HEK293 (cell line): ENCODE measurements around the gene LMCD1.

ENCODE experiments used
- EGR2 ChIP-seq: fragments of 450-650 bp; formaldehyde crosslinking; IDR thresholded peaks from 2 replicates; pipeline ENCODE4 v1.5.1; 2016; ENCODE audit warnings: low read depth, missing biosample characterization, missing genetic modification characterization
- HOXC10 ChIP-seq: sonication (generic); formaldehyde crosslinking; IDR thresholded peaks from 2 replicates; pipeline ENCODE4 v1.8.1; 2023; ENCODE audit warnings: mild to moderate bottlenecking, missing genetic modification reagents
- KLF7 ChIP-seq: fragments of 450-650 bp; formaldehyde crosslinking; IDR thresholded peaks from 2 replicates; pipeline ENCODE4 v1.5.1; 2016; ENCODE audit warnings: missing biosample characterization, missing genetic modification characterization, borderline replicate concordance
- KLF8 ChIP-seq: fragments of 450-650 bp; formaldehyde crosslinking; IDR thresholded peaks from 2 replicates; pipeline ENCODE4 v1.5.1; 2016; ENCODE audit warnings: missing biosample characterization, missing genetic modification characterization
- SCRT1 ChIP-seq: fragments of 450-650 bp; formaldehyde crosslinking; IDR thresholded peaks from 2 replicates; pipeline ENCODE4 v1.5.1; 2016; ENCODE audit warnings: missing biosample characterization, missing genetic modification characterization, borderline replicate concordance
- SP7 ChIP-seq: fragments of 450-650 bp; formaldehyde crosslinking; IDR thresholded peaks from 2 replicates; pipeline ENCODE4 v1.5.1; 2016; ENCODE audit warnings: missing biosample characterization, missing genetic modification characterization
- ZFP37 ChIP-seq: fragments of 450-650 bp; formaldehyde crosslinking; IDR thresholded peaks from 2 replicates; pipeline ENCODE4 v1.5.1; 2016; ENCODE audit warnings: missing biosample characterization, missing genetic modification characterization
- ZNF10 ChIP-seq: fragments of 450-650 bp; formaldehyde crosslinking; IDR thresholded peaks from 2 replicates; pipeline ENCODE4 v1.5.1; 2017; ENCODE audit warnings: missing biosample characterization, missing genetic modification characterization
- ZNF133 ChIP-seq: fragments of 450-650 bp; formaldehyde crosslinking; IDR thresholded peaks from 2 replicates; pipeline ENCODE4 v1.5.1; 2016; ENCODE audit warnings: missing biosample characterization, missing genetic modification characterization
- ZNF16 ChIP-seq: fragments of 450-650 bp; formaldehyde crosslinking; IDR thresholded peaks from 2 replicates; pipeline ENCODE4 v1.5.1; 2016; ENCODE audit warnings: low read depth, missing biosample characterization, missing genetic modification characterization
- ZNF202 ChIP-seq: fragments of 450-650 bp; formaldehyde crosslinking; IDR thresholded peaks from 2 replicates; pipeline ENCODE4 v1.5.1; 2016; ENCODE audit warnings: missing biosample characterization, missing genetic modification characterization, borderline replicate concordance
- ZNF292 ChIP-seq: fragments of 450-650 bp; formaldehyde crosslinking; IDR thresholded peaks from 2 replicates; pipeline ENCODE4 v1.5.1; 2016; ENCODE audit warnings: low read depth, missing biosample characterization, missing genetic modification characterization, borderline replicate concordance
- ZNF324 ChIP-seq: fragments of 450-650 bp; formaldehyde crosslinking; IDR thresholded peaks from 2 replicates; pipeline ENCODE4 v1.5.1; 2016; ENCODE audit warnings: missing biosample characterization, missing genetic modification characterization
- ZNF341 ChIP-seq: fragments of 450-650 bp; formaldehyde crosslinking; IDR thresholded peaks from 2 replicates; pipeline ENCODE4; 2016; ENCODE audit warnings: low read depth, missing biosample characterization, missing genetic modification characterization
- TF ChIP-seq, protein P1 (sequence below): fragments of 450-650 bp; formaldehyde crosslinking; IDR thresholded peaks from 2 replicates; pipeline ENCODE4 v1.5.1; 2016; ENCODE audit warnings: missing biosample characterization, missing genetic modification characterization
- TF ChIP-seq, protein P2 (sequence below): fragments of 450-650 bp; formaldehyde crosslinking; IDR thresholded peaks from 2 replicates; pipeline ENCODE4 v1.5.1; 2017; ENCODE audit warnings: missing biosample characterization, missing genetic modification characterization
- TF ChIP-seq, protein P3 (sequence below): fragments of 450-650 bp; formaldehyde crosslinking; IDR thresholded peaks from 2 replicates; pipeline ENCODE4 v1.5.1; 2016; ENCODE audit warnings: missing biosample characterization, missing genetic modification characterization
- TF ChIP-seq, protein P4 (sequence below): fragments of 450-650 bp; IDR thresholded peaks from 2 replicates; pipeline ENCODE4 v1.5.1; 2018; ENCODE audit warnings: missing biosample characterization, missing genetic modification characterization
- TF ChIP-seq, protein P5 (sequence below): sonication (generic); formaldehyde crosslinking; IDR thresholded peaks from 2 replicates; pipeline ENCODE4 v1.8.1; 2022; ENCODE audit warnings: mild to moderate bottlenecking, moderate library complexity, missing genetic modification reagents
- TF ChIP-seq, protein P6 (sequence below): fragments of 450-650 bp; formaldehyde crosslinking; IDR thresholded peaks from 2 replicates; pipeline ENCODE4 v1.5.1; 2016; ENCODE audit warnings: missing biosample characterization, missing genetic modification characterization, borderline replicate concordance
- TF ChIP-seq, protein P7 (sequence below): fragments of 450-650 bp; formaldehyde crosslinking; IDR thresholded peaks from 2 replicates; pipeline ENCODE4 v1.5.1; 2016; ENCODE audit warnings: missing biosample characterization, missing genetic modification characterization
- TF ChIP-seq, protein P8 (sequence below): fragments of 450-650 bp; formaldehyde crosslinking; IDR thresholded peaks from 2 replicates; pipeline ENCODE4 v1.5.1; 2016; ENCODE audit warnings: missing biosample characterization, missing genetic modification characterization

LMCD1 gene

DNA sequence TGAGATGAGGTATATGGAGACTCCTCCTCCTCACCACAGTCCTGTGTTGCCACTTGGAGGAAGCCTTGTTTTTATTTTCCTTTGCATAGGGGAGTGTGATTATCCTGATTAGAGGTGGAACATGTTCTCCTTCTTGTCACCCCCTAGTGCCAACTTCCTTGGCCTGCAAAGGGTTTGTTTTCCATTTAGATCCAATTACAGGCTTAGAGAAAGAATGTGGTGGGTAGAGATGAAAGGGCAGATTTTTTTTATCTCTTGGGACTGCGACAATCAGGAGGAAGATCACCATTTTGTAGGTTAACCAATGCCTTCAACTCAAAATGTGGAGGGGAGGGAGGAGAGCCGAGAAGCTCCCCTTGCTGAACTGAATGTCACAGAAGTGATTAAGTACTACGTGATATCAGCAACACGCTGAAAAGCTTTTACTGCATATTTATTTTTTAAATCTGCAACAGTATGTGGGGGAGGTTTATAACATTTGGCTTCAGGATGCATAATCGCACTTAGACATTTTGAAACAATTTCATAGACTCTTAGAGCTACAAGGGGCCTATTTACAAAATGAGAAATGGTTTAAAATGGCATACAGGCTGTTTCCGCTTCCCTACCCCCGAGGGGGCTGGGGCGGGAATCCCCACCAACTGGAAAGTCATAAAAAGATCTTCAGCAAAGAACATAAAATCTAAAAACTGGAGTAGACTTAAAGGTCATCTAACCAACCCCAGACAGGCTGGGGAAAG, 2.4 kb downstream of the LMCD1 start (continued):
- TF ChIP-seq, protein P1, sequence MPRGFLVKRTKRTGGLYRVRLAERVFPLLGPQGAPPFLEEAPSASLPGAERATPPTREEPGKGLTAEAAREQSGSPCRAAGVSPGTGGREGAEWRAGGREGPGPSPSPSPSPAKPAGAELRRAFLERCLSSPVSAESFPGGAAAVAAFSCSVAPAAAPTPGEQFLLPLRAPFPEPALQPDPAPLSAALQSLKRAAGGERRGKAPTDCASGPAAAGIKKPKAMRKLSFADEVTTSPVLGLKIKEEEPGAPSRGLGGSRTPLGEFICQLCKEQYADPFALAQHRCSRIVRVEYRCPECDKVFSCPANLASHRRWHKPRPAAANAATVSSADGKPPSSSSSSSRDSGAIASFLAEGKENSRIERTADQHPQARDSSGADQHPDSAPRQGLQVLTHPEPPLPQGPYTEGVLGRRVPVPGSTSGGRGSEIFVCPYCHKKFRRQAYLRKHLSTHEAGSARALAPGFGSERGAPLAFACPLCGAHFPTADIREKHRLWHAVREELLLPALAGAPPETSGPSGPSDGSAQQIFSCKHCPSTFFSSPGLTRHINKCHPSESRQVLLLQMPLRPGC (tag by site-specific recombination), result 0 out of 2 replicates have a peak, but pooled peaks have one; percentile 34
- TF ChIP-seq, protein P2, sequence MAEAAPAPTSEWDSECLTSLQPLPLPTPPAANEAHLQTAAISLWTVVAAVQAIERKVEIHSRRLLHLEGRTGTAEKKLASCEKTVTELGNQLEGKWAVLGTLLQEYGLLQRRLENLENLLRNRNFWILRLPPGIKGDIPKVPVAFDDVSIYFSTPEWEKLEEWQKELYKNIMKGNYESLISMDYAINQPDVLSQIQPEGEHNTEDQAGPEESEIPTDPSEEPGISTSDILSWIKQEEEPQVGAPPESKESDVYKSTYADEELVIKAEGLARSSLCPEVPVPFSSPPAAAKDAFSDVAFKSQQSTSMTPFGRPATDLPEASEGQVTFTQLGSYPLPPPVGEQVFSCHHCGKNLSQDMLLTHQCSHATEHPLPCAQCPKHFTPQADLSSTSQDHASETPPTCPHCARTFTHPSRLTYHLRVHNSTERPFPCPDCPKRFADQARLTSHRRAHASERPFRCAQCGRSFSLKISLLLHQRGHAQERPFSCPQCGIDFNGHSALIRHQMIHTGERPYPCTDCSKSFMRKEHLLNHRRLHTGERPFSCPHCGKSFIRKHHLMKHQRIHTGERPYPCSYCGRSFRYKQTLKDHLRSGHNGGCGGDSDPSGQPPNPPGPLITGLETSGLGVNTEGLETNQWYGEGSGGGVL (tag by site-specific recombination), result peak; percentile 62
- TF ChIP-seq, protein P3, sequence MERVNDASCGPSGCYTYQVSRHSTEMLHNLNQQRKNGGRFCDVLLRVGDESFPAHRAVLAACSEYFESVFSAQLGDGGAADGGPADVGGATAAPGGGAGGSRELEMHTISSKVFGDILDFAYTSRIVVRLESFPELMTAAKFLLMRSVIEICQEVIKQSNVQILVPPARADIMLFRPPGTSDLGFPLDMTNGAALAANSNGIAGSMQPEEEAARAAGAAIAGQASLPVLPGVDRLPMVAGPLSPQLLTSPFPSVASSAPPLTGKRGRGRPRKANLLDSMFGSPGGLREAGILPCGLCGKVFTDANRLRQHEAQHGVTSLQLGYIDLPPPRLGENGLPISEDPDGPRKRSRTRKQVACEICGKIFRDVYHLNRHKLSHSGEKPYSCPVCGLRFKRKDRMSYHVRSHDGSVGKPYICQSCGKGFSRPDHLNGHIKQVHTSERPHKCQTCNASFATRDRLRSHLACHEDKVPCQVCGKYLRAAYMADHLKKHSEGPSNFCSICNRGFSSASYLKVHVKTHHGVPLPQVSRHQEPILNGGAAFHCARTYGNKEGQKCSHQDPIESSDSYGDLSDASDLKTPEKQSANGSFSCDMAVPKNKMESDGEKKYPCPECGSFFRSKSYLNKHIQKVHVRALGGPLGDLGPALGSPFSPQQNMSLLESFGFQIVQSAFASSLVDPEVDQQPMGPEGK (tag by site-specific recombination), result 0 out of 2 replicates have a peak, but pooled peaks have one; percentile 16
- TF ChIP-seq ZNF133 (tag by site-specific recombination) (no peak), EGR2 (tag by site-specific recombination) (no peak), KLF8 (tag by site-specific recombination) (peak; percentile 37; the same call in 1 of the 2 replicates), HOXC10 (CRISPR knock-in tag) (no peak), ZNF10 (tag by site-specific recombination) (peak; percentile 84), ZNF324 (tag by site-specific recombination) (no peak), ZNF292 (no peak), ZFP37 (tag by site-specific recombination) (no peak), SCRT1 (tag by site-specific recombination) (peak; percentile 32; the same call in 1 of the 2 replicates), ZNF16 (tag by site-specific recombination) (no peak), ZNF341 (tag by site-specific recombination) (peak; percentile 74), KLF7 (tag by site-specific recombination) (peak; percentile 39; the same call in 1 of the 2 replicates), ZNF202 (no peak), SP7 (tag by site-specific recombination) (peak; percentile 90)
- TF ChIP-seq, protein P4, sequence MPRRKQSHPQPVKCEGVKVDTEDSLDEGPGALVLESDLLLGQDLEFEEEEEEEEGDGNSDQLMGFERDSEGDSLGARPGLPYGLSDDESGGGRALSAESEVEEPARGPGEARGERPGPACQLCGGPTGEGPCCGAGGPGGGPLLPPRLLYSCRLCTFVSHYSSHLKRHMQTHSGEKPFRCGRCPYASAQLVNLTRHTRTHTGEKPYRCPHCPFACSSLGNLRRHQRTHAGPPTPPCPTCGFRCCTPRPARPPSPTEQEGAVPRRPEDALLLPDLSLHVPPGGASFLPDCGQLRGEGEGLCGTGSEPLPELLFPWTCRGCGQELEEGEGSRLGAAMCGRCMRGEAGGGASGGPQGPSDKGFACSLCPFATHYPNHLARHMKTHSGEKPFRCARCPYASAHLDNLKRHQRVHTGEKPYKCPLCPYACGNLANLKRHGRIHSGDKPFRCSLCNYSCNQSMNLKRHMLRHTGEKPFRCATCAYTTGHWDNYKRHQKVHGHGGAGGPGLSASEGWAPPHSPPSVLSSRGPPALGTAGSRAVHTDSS (tag by site-specific recombination), result peak; percentile 72
- TF ChIP-seq, protein P5, sequence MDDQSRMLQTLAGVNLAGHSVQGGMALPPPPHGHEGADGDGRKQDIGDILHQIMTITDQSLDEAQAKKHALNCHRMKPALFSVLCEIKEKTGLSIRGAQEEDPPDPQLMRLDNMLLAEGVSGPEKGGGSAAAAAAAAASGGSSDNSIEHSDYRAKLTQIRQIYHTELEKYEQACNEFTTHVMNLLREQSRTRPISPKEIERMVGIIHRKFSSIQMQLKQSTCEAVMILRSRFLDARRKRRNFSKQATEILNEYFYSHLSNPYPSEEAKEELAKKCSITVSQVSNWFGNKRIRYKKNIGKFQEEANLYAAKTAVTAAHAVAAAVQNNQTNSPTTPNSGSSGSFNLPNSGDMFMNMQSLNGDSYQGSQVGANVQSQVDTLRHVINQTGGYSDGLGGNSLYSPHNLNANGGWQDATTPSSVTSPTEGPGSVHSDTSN, result no peak
- TF ChIP-seq, protein P6, sequence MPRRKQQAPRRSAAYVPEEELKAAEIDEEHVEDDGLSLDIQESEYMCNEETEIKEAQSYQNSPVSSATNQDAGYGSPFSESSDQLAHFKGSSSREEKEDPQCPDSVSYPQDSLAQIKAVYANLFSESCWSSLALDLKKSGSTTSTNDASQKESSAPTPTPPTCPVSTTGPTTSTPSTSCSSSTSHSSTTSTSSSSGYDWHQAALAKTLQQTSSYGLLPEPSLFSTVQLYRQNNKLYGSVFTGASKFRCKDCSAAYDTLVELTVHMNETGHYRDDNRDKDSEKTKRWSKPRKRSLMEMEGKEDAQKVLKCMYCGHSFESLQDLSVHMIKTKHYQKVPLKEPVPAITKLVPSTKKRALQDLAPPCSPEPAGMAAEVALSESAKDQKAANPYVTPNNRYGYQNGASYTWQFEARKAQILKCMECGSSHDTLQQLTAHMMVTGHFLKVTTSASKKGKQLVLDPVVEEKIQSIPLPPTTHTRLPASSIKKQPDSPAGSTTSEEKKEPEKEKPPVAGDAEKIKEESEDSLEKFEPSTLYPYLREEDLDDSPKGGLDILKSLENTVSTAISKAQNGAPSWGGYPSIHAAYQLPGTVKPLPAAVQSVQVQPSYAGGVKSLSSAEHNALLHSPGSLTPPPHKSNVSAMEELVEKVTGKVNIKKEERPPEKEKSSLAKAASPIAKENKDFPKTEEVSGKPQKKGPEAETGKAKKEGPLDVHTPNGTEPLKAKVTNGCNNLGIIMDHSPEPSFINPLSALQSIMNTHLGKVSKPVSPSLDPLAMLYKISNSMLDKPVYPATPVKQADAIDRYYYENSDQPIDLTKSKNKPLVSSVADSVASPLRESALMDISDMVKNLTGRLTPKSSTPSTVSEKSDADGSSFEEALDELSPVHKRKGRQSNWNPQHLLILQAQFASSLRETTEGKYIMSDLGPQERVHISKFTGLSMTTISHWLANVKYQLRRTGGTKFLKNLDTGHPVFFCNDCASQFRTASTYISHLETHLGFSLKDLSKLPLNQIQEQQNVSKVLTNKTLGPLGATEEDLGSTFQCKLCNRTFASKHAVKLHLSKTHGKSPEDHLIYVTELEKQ (tag by site-specific recombination), result 0 out of 2 replicates have a peak, but pooled peaks have one; percentile 45
- TF ChIP-seq, protein P7, sequence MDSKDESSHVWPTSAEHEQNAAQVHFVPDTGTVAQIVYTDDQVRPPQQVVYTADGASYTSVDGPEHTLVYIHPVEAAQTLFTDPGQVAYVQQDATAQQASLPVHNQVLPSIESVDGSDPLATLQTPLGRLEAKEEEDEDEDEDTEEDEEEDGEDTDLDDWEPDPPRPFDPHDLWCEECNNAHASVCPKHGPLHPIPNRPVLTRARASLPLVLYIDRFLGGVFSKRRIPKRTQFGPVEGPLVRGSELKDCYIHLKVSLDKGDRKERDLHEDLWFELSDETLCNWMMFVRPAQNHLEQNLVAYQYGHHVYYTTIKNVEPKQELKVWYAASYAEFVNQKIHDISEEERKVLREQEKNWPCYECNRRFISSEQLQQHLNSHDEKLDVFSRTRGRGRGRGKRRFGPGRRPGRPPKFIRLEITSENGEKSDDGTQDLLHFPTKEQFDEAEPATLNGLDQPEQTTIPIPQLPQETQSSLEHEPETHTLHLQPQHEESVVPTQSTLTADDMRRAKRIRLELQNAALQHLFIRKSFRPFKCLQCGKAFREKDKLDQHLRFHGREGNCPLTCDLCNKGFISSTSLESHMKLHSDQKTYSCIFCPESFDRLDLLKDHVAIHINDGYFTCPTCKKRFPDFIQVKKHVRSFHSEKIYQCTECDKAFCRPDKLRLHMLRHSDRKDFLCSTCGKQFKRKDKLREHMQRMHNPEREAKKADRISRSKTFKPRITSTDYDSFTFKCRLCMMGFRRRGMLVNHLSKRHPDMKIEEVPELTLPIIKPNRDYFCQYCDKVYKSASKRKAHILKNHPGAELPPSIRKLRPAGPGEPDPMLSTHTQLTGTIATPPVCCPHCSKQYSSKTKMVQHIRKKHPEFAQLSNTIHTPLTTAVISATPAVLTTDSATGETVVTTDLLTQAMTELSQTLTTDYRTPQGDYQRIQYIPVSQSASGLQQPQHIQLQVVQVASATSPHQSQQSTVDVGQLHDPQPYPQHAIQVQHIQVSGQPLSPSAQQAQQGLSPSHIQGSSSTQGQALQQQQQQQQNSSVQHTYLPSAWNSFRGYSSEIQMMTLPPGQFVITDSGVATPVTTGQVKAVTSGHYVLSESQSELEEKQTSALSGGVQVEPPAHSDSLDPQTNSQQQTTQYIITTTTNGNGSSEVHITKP (tag by site-specific recombination), result peak; percentile 89
- TF ChIP-seq, protein P8, sequence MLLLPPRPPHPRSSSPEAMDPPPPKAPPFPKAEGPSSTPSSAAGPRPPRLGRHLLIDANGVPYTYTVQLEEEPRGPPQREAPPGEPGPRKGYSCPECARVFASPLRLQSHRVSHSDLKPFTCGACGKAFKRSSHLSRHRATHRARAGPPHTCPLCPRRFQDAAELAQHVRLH (tag by site-specific recombination), result peak; percentile 80
